Measurements from ENCODE around the gene BOD1.

Gene BOD1

GRCh38 chr5:173645890-173646574 lies 29.6 kb upstream of the BOD1 start:
- no peak for DNase-seq (ENCODE audit: low read depth in 2 of 2)
- no peak overlapping the region for H3K4me3 ChIP-seq (replicated peaks in 1 of 2; ENCODE audit: low read depth in 2 of 2, low read length in 2 of 2)
- no peak for TF ChIP-seq CTCF (IDR thresholded peaks at IDR 0.05; ENCODE audit: low read depth, low read length)

- H3K4me3 ChIP-seq (replicated peaks in 1 of 2; ENCODE audit: low read depth in 2 of 2, low read length in 2 of 2): no peak overlapping the region
- TF ChIP-seq CTCF (IDR thresholded peaks at IDR 0.05; ENCODE audit: low read depth, low read length): no peak
- DNase-seq (ENCODE audit: low read depth in 2 of 2): peak; percentile 6 to 52
These were observed 29.0 kb upstream of the BOD1 start for GRCh38 chr5:173645437-173645807.

GRCh38 chr5:173644673-173645436 lies 28.4 kb upstream of the BOD1 start:
- no peak for TF ChIP-seq CTCF (IDR thresholded peaks at IDR 0.05; ENCODE audit: low read depth, low read length)
- DNase-seq (ENCODE audit: low read depth in 2 of 2): peak in 1 of 2 donors; percentile 5
- H3K4me3 ChIP-seq (replicated peaks in 1 of 2; ENCODE audit: low read depth in 2 of 2, low read length in 2 of 2): no peak overlapping the region

GRCh38 chr5:173643964-173644363 lies 27.5 kb upstream of the BOD1 start:
- TF ChIP-seq CTCF (IDR thresholded peaks at IDR 0.05; ENCODE audit: low read depth, low read length): no peak
- H3K4me3 ChIP-seq (replicated peaks in 1 of 2; ENCODE audit: low read depth in 2 of 2, low read length in 2 of 2): no peak overlapping the region
- no peak for DNase-seq (ENCODE audit: low read depth in 2 of 2)

GRCh38 chr5:173642895-173643481 lies 26.5 kb upstream of the BOD1 start:
- no peak for TF ChIP-seq CTCF (IDR thresholded peaks at IDR 0.05; ENCODE audit: low read depth, low read length)
- H3K4me3 ChIP-seq (replicated peaks in 1 of 2; ENCODE audit: low read depth in 2 of 2, low read length in 2 of 2): no peak overlapping the region
- DNase-seq (ENCODE audit: low read depth in 2 of 2): no peak

- DNase-seq (ENCODE audit: low read depth in 2 of 2): no peak
- no peak overlapping the region for H3K4me3 ChIP-seq (replicated peaks in 1 of 2; ENCODE audit: low read depth in 2 of 2, low read length in 2 of 2)
- TF ChIP-seq CTCF (IDR thresholded peaks at IDR 0.05; ENCODE audit: low read depth, low read length): no peak
These were observed 25.9 kb upstream of the BOD1 start for GRCh38 chr5:173642191-173642816.
